ENCODE measurements around the gene PHF11.

DNA sequence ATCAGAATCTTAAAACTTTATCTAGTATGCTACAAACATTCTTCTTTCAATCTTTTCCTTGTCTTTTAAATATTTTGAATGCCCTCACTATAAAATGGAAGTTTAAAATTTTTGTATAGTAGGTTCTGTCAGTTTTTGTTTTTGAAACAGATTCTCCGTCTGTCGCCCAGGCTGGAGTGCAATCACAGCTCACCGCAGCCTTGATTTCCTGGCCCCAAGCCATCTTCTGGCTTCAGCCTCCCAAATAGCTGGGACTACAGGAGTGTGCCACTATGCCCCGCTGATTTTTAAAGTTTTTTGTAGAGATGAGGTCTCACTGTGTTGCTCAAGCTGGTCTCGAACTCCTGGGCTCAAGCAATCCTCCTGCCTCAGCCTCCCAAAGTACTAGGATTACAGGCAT lies 20.7 kb downstream of the PHF11 start:
- TF ChIP-seq POLR2AphosphoS5 (IDR thresholded peaks at IDR 0.05; ENCODE audit: low read depth, low read length) (no peak), TCF7L2 (IDR thresholded peaks at IDR 0.05; ENCODE audit: low read depth, low read length) (no peak), SIN3A (IDR thresholded peaks at IDR 0.05; ENCODE audit: borderline replicate concordance, insufficient read depth, low read depth, low read length) (no peak)
- TF ChIP-seq, protein P1, sequence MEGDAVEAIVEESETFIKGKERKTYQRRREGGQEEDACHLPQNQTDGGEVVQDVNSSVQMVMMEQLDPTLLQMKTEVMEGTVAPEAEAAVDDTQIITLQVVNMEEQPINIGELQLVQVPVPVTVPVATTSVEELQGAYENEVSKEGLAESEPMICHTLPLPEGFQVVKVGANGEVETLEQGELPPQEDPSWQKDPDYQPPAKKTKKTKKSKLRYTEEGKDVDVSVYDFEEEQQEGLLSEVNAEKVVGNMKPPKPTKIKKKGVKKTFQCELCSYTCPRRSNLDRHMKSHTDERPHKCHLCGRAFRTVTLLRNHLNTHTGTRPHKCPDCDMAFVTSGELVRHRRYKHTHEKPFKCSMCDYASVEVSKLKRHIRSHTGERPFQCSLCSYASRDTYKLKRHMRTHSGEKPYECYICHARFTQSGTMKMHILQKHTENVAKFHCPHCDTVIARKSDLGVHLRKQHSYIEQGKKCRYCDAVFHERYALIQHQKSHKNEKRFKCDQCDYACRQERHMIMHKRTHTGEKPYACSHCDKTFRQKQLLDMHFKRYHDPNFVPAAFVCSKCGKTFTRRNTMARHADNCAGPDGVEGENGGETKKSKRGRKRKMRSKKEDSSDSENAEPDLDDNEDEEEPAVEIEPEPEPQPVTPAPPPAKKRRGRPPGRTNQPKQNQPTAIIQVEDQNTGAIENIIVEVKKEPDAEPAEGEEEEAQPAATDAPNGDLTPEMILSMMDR (IDR thresholded peaks at IDR 0.05): no peak
- TF ChIP-seq, protein P2, sequence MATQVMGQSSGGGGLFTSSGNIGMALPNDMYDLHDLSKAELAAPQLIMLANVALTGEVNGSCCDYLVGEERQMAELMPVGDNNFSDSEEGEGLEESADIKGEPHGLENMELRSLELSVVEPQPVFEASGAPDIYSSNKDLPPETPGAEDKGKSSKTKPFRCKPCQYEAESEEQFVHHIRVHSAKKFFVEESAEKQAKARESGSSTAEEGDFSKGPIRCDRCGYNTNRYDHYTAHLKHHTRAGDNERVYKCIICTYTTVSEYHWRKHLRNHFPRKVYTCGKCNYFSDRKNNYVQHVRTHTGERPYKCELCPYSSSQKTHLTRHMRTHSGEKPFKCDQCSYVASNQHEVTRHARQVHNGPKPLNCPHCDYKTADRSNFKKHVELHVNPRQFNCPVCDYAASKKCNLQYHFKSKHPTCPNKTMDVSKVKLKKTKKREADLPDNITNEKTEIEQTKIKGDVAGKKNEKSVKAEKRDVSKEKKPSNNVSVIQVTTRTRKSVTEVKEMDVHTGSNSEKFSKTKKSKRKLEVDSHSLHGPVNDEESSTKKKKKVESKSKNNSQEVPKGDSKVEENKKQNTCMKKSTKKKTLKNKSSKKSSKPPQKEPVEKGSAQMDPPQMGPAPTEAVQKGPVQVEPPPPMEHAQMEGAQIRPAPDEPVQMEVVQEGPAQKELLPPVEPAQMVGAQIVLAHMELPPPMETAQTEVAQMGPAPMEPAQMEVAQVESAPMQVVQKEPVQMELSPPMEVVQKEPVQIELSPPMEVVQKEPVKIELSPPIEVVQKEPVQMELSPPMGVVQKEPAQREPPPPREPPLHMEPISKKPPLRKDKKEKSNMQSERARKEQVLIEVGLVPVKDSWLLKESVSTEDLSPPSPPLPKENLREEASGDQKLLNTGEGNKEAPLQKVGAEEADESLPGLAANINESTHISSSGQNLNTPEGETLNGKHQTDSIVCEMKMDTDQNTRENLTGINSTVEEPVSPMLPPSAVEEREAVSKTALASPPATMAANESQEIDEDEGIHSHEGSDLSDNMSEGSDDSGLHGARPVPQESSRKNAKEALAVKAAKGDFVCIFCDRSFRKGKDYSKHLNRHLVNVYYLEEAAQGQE (IDR thresholded peaks at IDR 0.05; ENCODE audit: insufficient read depth in 1 of 2, low read depth in 2 of 2, low read length in 1 of 2): no peak
